B cell (primary cell): Measurements from ENCODE around the gene FKBP2. TPM values are rescaled to one million over a fixed set of nuclear protein-coding genes. Genes with fewer than 3 reads are reported as not detected.

Experiments used
- ATAC-seq: fragments of 200-7000 bp; cut with Tn5 transposase; one replicate; pipeline ENCODE4 v1.10.0; 2021; ENCODE audit warnings: low read depth, mild to moderate bottlenecking, moderate number of reproducible peaks, moderate library complexity
- CTCF ChIA-PET: fragments of 350-600 bp; sonication (Branson Sonifier 250); formaldehyde crosslinking; loops from one replicate; lab custom pipeline; 2021; ENCODE audit warnings: antibody characterized with exemption, inconsistent platforms; lab: Charles Lee
- POLR2A ChIA-PET: fragments of 350-600 bp; sonication (Branson Sonifier 250); formaldehyde crosslinking; loops from one replicate; lab custom pipeline; 2021; ENCODE audit warnings: antibody characterized with exemption; lab: Charles Lee
- DNase-seq: peaks from one replicate; pipeline ENCODE4 v3.0.0; 2013
- H2AFZ ChIP-seq: 2 replicates; pipeline ENCODE4 v1.6.1; 2012; ENCODE audit warnings: mild to moderate bottlenecking, low read depth, low read length; ENCODE audit not compliant: insufficient read depth, poor library complexity, severe bottlenecking
- H3K27ac ChIP-seq, 2 donors: 1 replicate in 1 of 2; 2 replicates in 1 of 2; pipeline ENCODE4 v1.5.1; 2012 to 2013; ENCODE audit warnings: low read length in 2 of 2, mild to moderate bottlenecking in 2 of 2, moderate library complexity in 1 of 2
- H3K27me3 ChIP-seq, 4 experiments: fragments of 200-600 bp in 1 of 4; sonication (generic) in 1 of 4; replicated peaks in 1 of 4; 1 replicate in 2 of 4; 2 replicates in 2 of 4; pipeline versions ENCODE4 v1.6.1 to v1.7.0; 2013 to 2016; ENCODE audit warnings: low read length in 3 of 4, mild to moderate bottlenecking in 2 of 4, mixed read lengths in 1 of 4, moderate library complexity in 1 of 4; ENCODE audit not compliant: insufficient read depth in 4 of 4, control insufficient read depth in 3 of 4; ENCODE audit errors: control extremely low read depth in 1 of 4
- H3K36me3 ChIP-seq, 2 experiments: replicated peaks in 1 of 2; 1 replicate in 1 of 2; 2 replicates in 1 of 2; pipeline versions ENCODE4 v1.6.1 to v1.7.1; 2013; ENCODE audit warnings: low read length in 1 of 2; ENCODE audit not compliant: insufficient read depth in 2 of 2, control insufficient read depth in 1 of 2; ENCODE audit errors: control extremely low read depth in 1 of 2, extremely low read depth in 1 of 2
- H3K4me1 ChIP-seq, 2 donors: fragments of 200-600 bp in 1 of 2; sonication (generic) in 1 of 2; 1 replicate in 1 of 2; 2 replicates in 1 of 2; pipeline versions ENCODE4 v1.5.1 to v1.6.1; 2013 to 2017; ENCODE audit warnings: low read length in 2 of 2; ENCODE audit not compliant: control insufficient read depth in 2 of 2, insufficient read depth in 2 of 2
- H3K4me2 ChIP-seq: replicated peaks from 2 replicates; pipeline ENCODE3; 2012; ENCODE audit warnings: mild to moderate bottlenecking, low read depth, low read length; ENCODE audit not compliant: poor library complexity, severe bottlenecking
- H3K4me3 ChIP-seq, 5 experiments: fragments of 200-600 bp in 1 of 5; sonication (generic) in 1 of 5; 1 replicate in 3 of 5; 2 replicates in 2 of 5; pipeline versions ENCODE4 v1.5.1 to v1.7.0; 2011 to 2016; ENCODE audit warnings: low read length in 4 of 5, mild to moderate bottlenecking in 4 of 5, low read depth in 2 of 5, control low read depth in 1 of 5, moderate library complexity in 1 of 5; ENCODE audit not compliant: insufficient read depth in 1 of 5; ENCODE audit errors: control extremely low read depth in 1 of 5, extremely low read depth in 1 of 5
- H3K79me2 ChIP-seq: fragments of 200-600 bp; sonication (generic); one replicate; pipeline ENCODE4 v1.6.0; 2016; ENCODE audit warnings: low read length; ENCODE audit not compliant: control insufficient read depth, insufficient read depth
- H3K9ac ChIP-seq: fragments of 200-600 bp; sonication (generic); 2 replicates; pipeline ENCODE4 v1.6.1; 2017; ENCODE audit warnings: mild to moderate bottlenecking, low read length, moderate library complexity
- H3K9me3 ChIP-seq, 3 donors: one replicate each; pipeline versions ENCODE4 v1.6.1 to v1.7.1; 2013; ENCODE audit warnings: low read length in 2 of 3; ENCODE audit not compliant: control insufficient read depth in 2 of 3, insufficient read depth in 1 of 3; ENCODE audit errors: control extremely low read depth in 1 of 3
- H4K20me1 ChIP-seq: 2 replicates; pipeline ENCODE4 v1.6.0; 2012; ENCODE audit warnings: mild to moderate bottlenecking, low read length; ENCODE audit not compliant: insufficient read depth, control insufficient read depth, poor library complexity, severe bottlenecking
- H3K27ac Mint-ChIP-seq: one replicate; pipeline ENCODE4 v1.8.0; 2021; ENCODE audit warnings: mixed read lengths
- H3K27me3 Mint-ChIP-seq: one replicate; pipeline ENCODE4 v1.8.0; 2021; ENCODE audit warnings: mixed read lengths
- H3K4me1 Mint-ChIP-seq: one replicate; pipeline ENCODE4 v1.8.0; 2021; ENCODE audit warnings: mixed read lengths
- H3K4me3 Mint-ChIP-seq: one replicate; pipeline ENCODE4 v1.8.0; 2021; ENCODE audit warnings: mixed read lengths
- H3K9me3 Mint-ChIP-seq: one replicate; pipeline ENCODE4 v1.8.0; 2022; ENCODE audit warnings: mixed read lengths; ENCODE audit not compliant: insufficient read depth
- EZH2 ChIP-seq: IDR thresholded peaks from 2 replicates; pipeline ENCODE4 v1.6.1; 2012; ENCODE audit warnings: borderline replicate concordance, low read depth, mild to moderate bottlenecking, moderate library complexity, low read length; ENCODE audit not compliant: insufficient read depth, poor library complexity, severe bottlenecking
- WGBS: methylation state at CpG from one replicate; pipeline ENCODE4 v1.1.5; 2013; ENCODE audit warnings: missing lambda C conversion rate; ENCODE audit not compliant: insufficient coverage; 5-methylcytosine and 5-hydroxymethylcytosine counted together
- intact Hi-C: fragments of 100-400 bp; cut with micrococcal nuclease; formaldehyde crosslinking; loops from one replicate; pipeline ENCODE4 v1.10.0; 2022
- polyA plus RNA-seq: library from polyadenylated mRNA; depleted of rRNA; stranded (reverse); fragments of >200 nt; gene quantifications from 2 replicates; pipeline ENCODE4 v1.2.3, GENCODE V29; 2012
- total RNA-seq, 2 donors: library from RNA; stranded (reverse); fragments of 120-200 nt in 1 of 2; gene quantifications; 1 replicate in 1 of 2; 2 replicates in 1 of 2; pipeline versions ENCODE4 v1.2.3 to v1.2.4, GENCODE V29; 2013 to 2022
- TF ChIP-seq, protein P1 (sequence below): fragments of 200-600 bp; IDR thresholded peaks from one replicate; pipeline ENCODE4 v1.8.0; 2022; ENCODE audit warnings: antibody characterized with exemption, mild to moderate bottlenecking

FKBP2 gene
- total and polyA plus RNA-seq, 2 donors (not counting 1 experiment from before 2014, with no cell fraction given): 23.7 to 38.2 TPM

DNA sequence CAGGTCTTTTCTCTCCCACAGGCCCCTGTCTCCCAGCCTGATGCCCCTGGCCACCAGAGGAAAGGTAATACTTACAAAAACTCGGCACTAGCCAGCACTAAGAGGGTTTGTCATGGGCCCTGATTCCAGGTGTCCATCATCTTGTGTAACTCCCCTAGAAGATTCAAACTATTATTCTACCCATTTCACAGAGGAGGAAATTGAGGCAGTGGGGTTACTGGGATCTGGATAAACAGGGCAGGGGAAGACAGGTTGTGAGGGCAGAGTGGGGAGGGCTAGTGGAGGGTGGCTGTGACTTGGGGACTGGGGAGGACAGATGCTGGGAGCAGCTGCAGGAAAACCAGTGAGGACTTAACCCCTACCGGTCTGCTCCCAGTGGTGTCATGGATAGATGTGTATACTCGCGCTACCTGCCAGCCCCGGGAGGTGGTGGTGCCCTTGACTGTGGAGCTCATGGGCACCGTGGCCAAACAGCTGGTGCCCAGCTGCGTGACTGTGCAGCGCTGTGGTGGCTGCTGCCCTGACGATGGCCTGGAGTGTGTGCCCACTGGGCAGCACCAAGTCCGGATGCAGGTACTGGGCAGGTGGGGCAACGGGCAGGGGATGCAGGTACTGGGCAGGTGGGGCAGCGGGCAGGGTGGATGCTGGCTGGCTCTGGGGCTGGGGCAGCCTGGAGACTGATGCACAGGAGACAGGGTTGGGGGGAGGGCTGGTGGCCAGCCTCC lies 5.3 kb upstream of the FKBP2 start:
- POLR2A ChIA-PET: interaction anchor here (0.9 to 2.7 kb wide), 3 partner anchors 10 to 608 kb away, joined by 3 to 8 read pairs (median 6); partner anchors contain the start of gene FERMT3
- peak overlapping the region; percentile 53 to 84 (median 67) for H3K4me3 ChIP-seq
- peak overlapping the region; percentile 96 for H3K27ac Mint-ChIP-seq
- H3K27ac ChIP-seq: peak overlapping the region; percentile 65 to 85
- H3K4me1 Mint-ChIP-seq: peaks cover 63% of the 10 kb centered on the region
- H3K4me2 ChIP-seq: peak overlapping the region; percentile 99
- peaks cover 0 to 27% of the 10 kb centered on the region in 2 experiments for H3K36me3 ChIP-seq
- H4K20me1 ChIP-seq: peaks cover 25% of the 10 kb centered on the region
- H3K27me3 Mint-ChIP-seq: no peaks in the 10 kb centered on the region
- no peaks in the 10 kb centered on the region for H3K9me3 Mint-ChIP-seq
- peak overlapping the region; percentile 89 for H3K9ac ChIP-seq
- H3K79me2 ChIP-seq: peaks cover 23% of the 10 kb centered on the region
- H3K4me1 ChIP-seq: peaks cover 36 to 73% of the 10 kb centered on the region in 2 donors
- ATAC-seq: no peak
- intact Hi-C loops: no loop called here
- no peaks in the 10 kb centered on the region for H3K9me3 ChIP-seq
- H3K4me3 Mint-ChIP-seq: peak overlapping the region; percentile 96
- H2AFZ ChIP-seq: peak overlapping the region; percentile 64
- 91% methylated on average over 12 of the region's 12 CpGs for WGBS
- DNase-seq: no peak
- CTCF ChIA-PET: interaction anchor here (1.0 to 2.2 kb wide), 4 partner anchors 29 to 65 kb away, joined by 3 to 10 read pairs (median 4); partner anchors contain the start of gene FERMT3
- no peaks in the 10 kb centered on the region for H3K27me3 ChIP-seq
- TF ChIP-seq, protein P1, sequence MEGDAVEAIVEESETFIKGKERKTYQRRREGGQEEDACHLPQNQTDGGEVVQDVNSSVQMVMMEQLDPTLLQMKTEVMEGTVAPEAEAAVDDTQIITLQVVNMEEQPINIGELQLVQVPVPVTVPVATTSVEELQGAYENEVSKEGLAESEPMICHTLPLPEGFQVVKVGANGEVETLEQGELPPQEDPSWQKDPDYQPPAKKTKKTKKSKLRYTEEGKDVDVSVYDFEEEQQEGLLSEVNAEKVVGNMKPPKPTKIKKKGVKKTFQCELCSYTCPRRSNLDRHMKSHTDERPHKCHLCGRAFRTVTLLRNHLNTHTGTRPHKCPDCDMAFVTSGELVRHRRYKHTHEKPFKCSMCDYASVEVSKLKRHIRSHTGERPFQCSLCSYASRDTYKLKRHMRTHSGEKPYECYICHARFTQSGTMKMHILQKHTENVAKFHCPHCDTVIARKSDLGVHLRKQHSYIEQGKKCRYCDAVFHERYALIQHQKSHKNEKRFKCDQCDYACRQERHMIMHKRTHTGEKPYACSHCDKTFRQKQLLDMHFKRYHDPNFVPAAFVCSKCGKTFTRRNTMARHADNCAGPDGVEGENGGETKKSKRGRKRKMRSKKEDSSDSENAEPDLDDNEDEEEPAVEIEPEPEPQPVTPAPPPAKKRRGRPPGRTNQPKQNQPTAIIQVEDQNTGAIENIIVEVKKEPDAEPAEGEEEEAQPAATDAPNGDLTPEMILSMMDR: no peak
- TF ChIP-seq EZH2: no peak

DNA sequence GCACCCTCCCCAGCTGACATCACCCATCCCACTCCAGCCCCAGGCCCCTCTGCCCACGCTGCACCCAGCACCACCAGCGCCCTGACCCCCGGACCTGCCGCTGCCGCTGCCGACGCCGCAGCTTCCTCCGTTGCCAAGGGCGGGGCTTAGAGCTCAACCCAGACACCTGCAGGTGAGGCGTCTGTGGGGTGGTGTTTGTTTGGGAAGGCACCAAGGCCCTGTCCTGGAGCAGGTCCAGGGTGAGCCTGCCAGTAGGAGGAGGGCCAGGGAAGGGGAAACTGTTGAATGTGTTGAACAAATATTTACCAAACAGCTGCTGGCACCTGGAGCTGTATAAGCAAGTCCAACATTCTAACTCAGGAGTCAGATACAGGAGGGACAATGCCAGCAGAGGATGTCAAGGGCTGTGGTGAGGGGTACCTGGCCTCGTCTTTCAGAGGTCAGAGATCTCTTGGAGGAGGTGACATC lies 3.4 kb upstream of the FKBP2 start:
- CTCF ChIA-PET: interaction anchor here (0.8 to 1.2 kb wide), 3 partner anchors 12 to 30 kb away, joined by 3 read pairs; no protein-coding TSS in a partner anchor
- peak overlapping the region; percentile 56 for H3K27ac Mint-ChIP-seq
- peaks cover 57% of the 10 kb centered on the region for H3K4me1 Mint-ChIP-seq
- Histone ChIP-seq H3K79me2 (peaks cover 24% of the 10 kb centered on the region), H3K4me2 (peak overlapping the region; percentile 38), H3K9me3 (no peaks in the 10 kb centered on the region), H3K4me3 (no peak overlapping the region), H3K9ac (no peak overlapping the region), H3K4me1 (peaks cover 33 to 67% of the 10 kb centered on the region in 2 donors), H3K27ac (peak overlapping the region in 1 of 2 donors; percentile 98), H3K27me3 (no peaks in the 10 kb centered on the region), H2AFZ (no peak overlapping the region), H4K20me1 (peaks cover 26% of the 10 kb centered on the region), H3K36me3 (peaks cover 0 to 28% of the 10 kb centered on the region in 2 experiments)
- no peak for ATAC-seq
- TF ChIP-seq, protein P1: no peak
- no peak for TF ChIP-seq EZH2
- H3K27me3 Mint-ChIP-seq: no peaks in the 10 kb centered on the region
- H3K9me3 Mint-ChIP-seq: no peaks in the 10 kb centered on the region
- 97% methylated on average over 10 of the region's 12 CpGs for WGBS
- DNase-seq: no peak
- peak overlapping the region; percentile 53 for H3K4me3 Mint-ChIP-seq
- intact Hi-C loops: no loop called here
- POLR2A ChIA-PET: interaction anchor here (1.0 to 2.7 kb wide), 3 partner anchors 8 to 54 kb away, joined by 3 to 8 read pairs (median 4); no protein-coding TSS in a partner anchor
